CD14-positive monocyte (primary cell): Measurements from ENCODE around the gene PADI1. TPM values are rescaled to one million over a fixed set of nuclear protein-coding genes. Genes with fewer than 3 reads are reported as not detected.

ENCODE experiments used
- DNase-seq, 3 donors: peaks; one replicate each; pipeline ENCODE4 v3.0.0-alpha.2; 2011 to 2022
- H2AFZ ChIP-seq: 2 replicates; pipeline ENCODE4 v1.6.0; 2012; ENCODE audit warnings: mild to moderate bottlenecking, low read depth, low read length, inconsistent platforms; ENCODE audit not compliant: insufficient read depth, poor library complexity, severe bottlenecking
- H3K27ac ChIP-seq, 2 donors: 1 replicate in 1 of 2; 2 replicates in 1 of 2; pipeline ENCODE4 v1.5.1; 2012 to 2013; ENCODE audit warnings: low read length in 2 of 2, control low read depth in 1 of 2, inconsistent platforms in 1 of 2, low read depth in 1 of 2, mild to moderate bottlenecking in 1 of 2
- H3K27me3 ChIP-seq, 2 donors: one replicate each; pipeline versions ENCODE4 v1.6.0 to v1.6.1; 2011 to 2013; ENCODE audit warnings: low read length in 2 of 2; ENCODE audit not compliant: control insufficient read depth in 2 of 2, insufficient read depth in 2 of 2
- H3K36me3 ChIP-seq, 2 donors: replicated peaks in 1 of 2; 1 replicate in 1 of 2; 2 replicates in 1 of 2; pipeline versions ENCODE4 v1.5.1 to v1.6.1; 2012 to 2013; ENCODE audit warnings: low read length in 2 of 2, control low read depth in 1 of 2, inconsistent platforms in 1 of 2, mild to moderate bottlenecking in 1 of 2; ENCODE audit not compliant: insufficient read depth in 2 of 2, control insufficient read depth in 1 of 2
- H3K4me1 ChIP-seq, 2 donors: 1 replicate in 1 of 2; 2 replicates in 1 of 2; pipeline versions ENCODE4 v1.5.1 to v1.6.1; 2012 to 2013; ENCODE audit warnings: low read length in 2 of 2, control low read depth in 1 of 2, inconsistent platforms in 1 of 2, mild to moderate bottlenecking in 1 of 2, moderate library complexity in 1 of 2; ENCODE audit not compliant: insufficient read depth in 2 of 2, control insufficient read depth in 1 of 2
- H3K4me2 ChIP-seq: replicated peaks from 2 replicates; pipeline ENCODE3; 2012; ENCODE audit warnings: low read length, moderate library complexity, mild to moderate bottlenecking; ENCODE audit not compliant: poor library complexity, severe bottlenecking; ENCODE audit errors: extremely low read depth
- H3K4me3 ChIP-seq, 3 experiments: fragments of 200-600 bp in 1 of 3; sonication (generic) in 1 of 3; replicated peaks in 1 of 3; 1 replicate in 2 of 3; 2 replicates in 1 of 3; pipeline ENCODE4 v1.5.1; 2011 to 2013; ENCODE audit warnings: low read length in 3 of 3, mild to moderate bottlenecking in 3 of 3, control low read depth in 2 of 3, low read depth in 2 of 3, inconsistent platforms in 1 of 3, moderate library complexity in 1 of 3
- H3K79me2 ChIP-seq: 2 replicates; pipeline ENCODE4 v1.6.0; 2012; ENCODE audit warnings: mild to moderate bottlenecking, control low read depth, inconsistent platforms, low read length, moderate library complexity; ENCODE audit not compliant: insufficient read depth
- H3K9ac ChIP-seq: 2 replicates; pipeline ENCODE4 v1.6.0; 2017; ENCODE audit warnings: low read length, mild to moderate bottlenecking; ENCODE audit not compliant: insufficient read depth, poor library complexity, severe bottlenecking
- H3K9me3 ChIP-seq, 2 donors: replicated peaks in 1 of 2; 1 replicate in 1 of 2; 2 replicates in 1 of 2; pipeline versions ENCODE4 v1.5.1 to v1.6.1; 2012 to 2013; ENCODE audit warnings: low read length in 2 of 2, control low read depth in 1 of 2; ENCODE audit not compliant: control insufficient read depth in 1 of 2, insufficient read depth in 1 of 2
- H4K20me1 ChIP-seq: 2 replicates; pipeline ENCODE4 v1.6.0; 2012; ENCODE audit warnings: mild to moderate bottlenecking, low read length, control low read depth, moderate library complexity; ENCODE audit not compliant: insufficient read depth
- H3K27ac Mint-ChIP-seq, 7 donors: one replicate each; pipeline ENCODE4 v1.8.0; 2020; ENCODE audit warnings: mild to moderate bottlenecking in 7 of 7, mixed read lengths in 7 of 7, moderate library complexity in 6 of 7, inconsistent platforms in 2 of 7
- H3K27me3 Mint-ChIP-seq, 3 donors: one replicate each; pipeline ENCODE4 v1.8.0; 2021 to 2022; ENCODE audit warnings: low read depth in 3 of 3, mild to moderate bottlenecking in 3 of 3, mixed read lengths in 3 of 3, moderate library complexity in 3 of 3, inconsistent platforms in 1 of 3
- H3K36me3 Mint-ChIP-seq, 2 donors: one replicate each; pipeline ENCODE4 v1.8.0; 2020; ENCODE audit warnings: mixed read lengths in 2 of 2, inconsistent platforms in 1 of 2, mild to moderate bottlenecking in 1 of 2
- H3K4me1 Mint-ChIP-seq: one replicate; pipeline ENCODE4 v1.8.0; 2020; ENCODE audit warnings: mild to moderate bottlenecking, mixed read lengths
- H3K4me3 Mint-ChIP-seq, 2 donors: one replicate each; pipeline ENCODE4 v1.8.0; 2020; ENCODE audit warnings: mild to moderate bottlenecking in 2 of 2, mixed read lengths in 2 of 2, moderate library complexity in 1 of 2
- H3K9me3 Mint-ChIP-seq, 7 donors: one replicate each; pipeline ENCODE4 v1.8.0; 2020 to 2022; ENCODE audit warnings: mixed read lengths in 7 of 7, mild to moderate bottlenecking in 6 of 7, moderate library complexity in 6 of 7, inconsistent platforms in 2 of 7
- WGBS: methylation state at CpG from one replicate; pipeline ENCODE4 v1.1.5; 2013; ENCODE audit warnings: missing lambda C conversion rate; ENCODE audit not compliant: insufficient coverage; 5-methylcytosine and 5-hydroxymethylcytosine counted together
- intact Hi-C, 2 donors: fragments of 100-400 bp; cut with micrococcal nuclease; formaldehyde crosslinking; loops; one replicate each; pipeline versions ENCODE4 v1.15.0 to v1.15.1; 2023
- polyA plus RNA-seq, 3 donors: library from polyadenylated mRNA; depleted of rRNA in 1 of 3; unstranded in 2 of 3; stranded (reverse) in 1 of 3; fragments of 300-500 nt in 2 of 3; fragments of >200 nt in 1 of 3; fragmentation: Illumina TruSeq in 2 of 3; gene quantifications; 1 replicate in 2 of 3; 2 replicates in 1 of 3; pipeline ENCODE4 v1.2.3, GENCODE V29; 2012 to 2021
- TF ChIP-seq, protein P1 (sequence below): fragments of 200-600 bp; IDR thresholded peaks from one replicate; pipeline ENCODE4 v1.8.0; 2022; ENCODE audit warnings: antibody characterized with exemption, mild to moderate bottlenecking

PADI1 gene
- polyA plus RNA-seq, 3 donors = not detected

DNA sequence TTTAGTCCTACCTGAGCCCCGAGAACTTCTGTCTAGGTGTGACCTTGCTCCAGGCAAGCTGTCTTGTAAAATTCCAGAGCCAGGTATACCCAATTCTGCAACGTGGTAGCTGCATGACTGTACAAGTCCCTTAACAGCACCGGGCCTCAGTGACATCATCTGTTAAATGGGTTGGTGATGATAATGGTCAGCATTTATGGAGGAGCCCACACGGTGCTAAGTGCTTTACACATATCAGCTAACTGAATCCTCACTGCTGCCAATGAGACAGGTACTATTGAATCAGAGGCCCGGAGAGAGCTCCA is 37.2 kb upstream of the PADI1 start:
- no peaks in the 10 kb centered on the region for H3K36me3 ChIP-seq
- H3K27me3 ChIP-seq = no peaks in the 10 kb centered on the region
- Mint-ChIP-seq H3K9me3 (peaks cover 0 to 1% (median 0%) of the 10 kb centered on the region in 7 donors), H3K27ac (no peak overlapping the region), H3K27me3 (peaks cover 6 to 11% (median 10%) of the 10 kb centered on the region in 3 donors), H3K4me1 (no peaks in the 10 kb centered on the region), H3K4me3 (no peak overlapping the region), H3K36me3 (no peaks in the 10 kb centered on the region)
- TF ChIP-seq, protein P1, sequence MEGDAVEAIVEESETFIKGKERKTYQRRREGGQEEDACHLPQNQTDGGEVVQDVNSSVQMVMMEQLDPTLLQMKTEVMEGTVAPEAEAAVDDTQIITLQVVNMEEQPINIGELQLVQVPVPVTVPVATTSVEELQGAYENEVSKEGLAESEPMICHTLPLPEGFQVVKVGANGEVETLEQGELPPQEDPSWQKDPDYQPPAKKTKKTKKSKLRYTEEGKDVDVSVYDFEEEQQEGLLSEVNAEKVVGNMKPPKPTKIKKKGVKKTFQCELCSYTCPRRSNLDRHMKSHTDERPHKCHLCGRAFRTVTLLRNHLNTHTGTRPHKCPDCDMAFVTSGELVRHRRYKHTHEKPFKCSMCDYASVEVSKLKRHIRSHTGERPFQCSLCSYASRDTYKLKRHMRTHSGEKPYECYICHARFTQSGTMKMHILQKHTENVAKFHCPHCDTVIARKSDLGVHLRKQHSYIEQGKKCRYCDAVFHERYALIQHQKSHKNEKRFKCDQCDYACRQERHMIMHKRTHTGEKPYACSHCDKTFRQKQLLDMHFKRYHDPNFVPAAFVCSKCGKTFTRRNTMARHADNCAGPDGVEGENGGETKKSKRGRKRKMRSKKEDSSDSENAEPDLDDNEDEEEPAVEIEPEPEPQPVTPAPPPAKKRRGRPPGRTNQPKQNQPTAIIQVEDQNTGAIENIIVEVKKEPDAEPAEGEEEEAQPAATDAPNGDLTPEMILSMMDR = no peak
- no peak overlapping the region for H2AFZ ChIP-seq
- H3K4me2 ChIP-seq = no peak overlapping the region
- H3K27ac ChIP-seq = no peak overlapping the region
- H3K9me3 ChIP-seq = no peaks in the 10 kb centered on the region
- H3K4me3 ChIP-seq = no peak overlapping the region
- no peak for DNase-seq
- no peaks in the 10 kb centered on the region for H3K4me1 ChIP-seq
- H3K79me2 ChIP-seq = no peaks in the 10 kb centered on the region
- intact Hi-C loops = no loop called here
- no peak overlapping the region for H3K9ac ChIP-seq
- whole genome bisulfite sequencing = 96% methylated on average over 2 of the region's 5 CpGs
- H4K20me1 ChIP-seq = no peaks in the 10 kb centered on the region

DNA sequence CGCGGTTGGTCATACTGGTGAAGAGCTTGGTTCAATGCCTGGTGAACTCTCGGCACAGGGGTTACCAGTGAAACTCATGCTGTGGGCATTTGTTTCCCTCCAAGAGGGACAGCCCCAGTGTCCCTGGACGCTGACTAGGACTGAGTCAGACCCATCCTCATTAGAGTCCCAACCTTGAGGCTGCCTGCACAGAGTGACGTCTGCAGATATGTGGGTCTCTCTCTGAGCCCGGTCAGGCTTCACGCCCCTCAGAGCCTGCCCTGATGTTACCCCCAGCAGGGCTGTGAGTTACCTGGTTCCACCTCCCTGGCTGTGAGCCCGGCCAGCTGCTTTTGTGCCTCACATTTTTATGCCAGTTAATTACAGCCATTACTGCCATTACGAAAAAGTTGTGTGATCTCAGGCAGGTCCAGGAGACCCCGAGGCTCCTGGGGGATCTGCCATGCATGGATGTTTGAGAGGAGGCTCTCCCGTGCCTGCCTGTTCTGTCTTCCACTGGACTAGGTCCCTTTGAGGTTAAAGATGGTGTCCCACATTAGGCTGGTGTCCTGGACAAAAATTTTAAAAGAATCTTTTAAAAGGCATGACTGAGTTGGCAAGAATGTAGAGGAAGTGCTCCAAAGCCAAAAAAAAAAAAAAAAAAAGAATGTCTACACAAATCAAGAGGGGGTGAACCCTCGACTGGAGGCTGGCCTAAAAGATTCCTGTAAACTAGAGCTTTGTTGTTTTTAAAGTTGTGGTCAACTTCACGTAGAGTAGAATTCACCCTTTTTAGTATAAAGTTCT is 36.6 kb upstream of the PADI1 start:
- no peaks in the 10 kb centered on the region for H3K27me3 ChIP-seq
- Mint-ChIP-seq H3K9me3 (peaks cover 0 to 4% (median 0%) of the 10 kb centered on the region in 7 donors), H3K27me3 (peaks cover 6 to 11% (median 10%) of the 10 kb centered on the region in 3 donors), H3K27ac (no peak overlapping the region), H3K4me1 (peaks cover 1% of the 10 kb centered on the region), H3K4me3 (no peak overlapping the region), H3K36me3 (no peaks in the 10 kb centered on the region)
- no peaks in the 10 kb centered on the region for H3K4me1 ChIP-seq
- intact Hi-C loops = no loop called here
- WGBS = 75% methylated on average over 11 of the region's 13 CpGs
- no peak overlapping the region for H3K27ac ChIP-seq
- H4K20me1 ChIP-seq = no peaks in the 10 kb centered on the region
- H3K4me2 ChIP-seq = no peak overlapping the region
- H3K4me3 ChIP-seq = no peak overlapping the region
- no peak for DNase-seq
- TF ChIP-seq, protein P1 = no peak
- H3K79me2 ChIP-seq = no peaks in the 10 kb centered on the region
- no peaks in the 10 kb centered on the region for H3K36me3 ChIP-seq
- no peak overlapping the region for H3K9ac ChIP-seq
- H2AFZ ChIP-seq = no peak overlapping the region
- no peaks in the 10 kb centered on the region for H3K9me3 ChIP-seq
